Measurements from ENCODE around the gene TSGA10IP.

Gene TSGA10IP

DNA sequence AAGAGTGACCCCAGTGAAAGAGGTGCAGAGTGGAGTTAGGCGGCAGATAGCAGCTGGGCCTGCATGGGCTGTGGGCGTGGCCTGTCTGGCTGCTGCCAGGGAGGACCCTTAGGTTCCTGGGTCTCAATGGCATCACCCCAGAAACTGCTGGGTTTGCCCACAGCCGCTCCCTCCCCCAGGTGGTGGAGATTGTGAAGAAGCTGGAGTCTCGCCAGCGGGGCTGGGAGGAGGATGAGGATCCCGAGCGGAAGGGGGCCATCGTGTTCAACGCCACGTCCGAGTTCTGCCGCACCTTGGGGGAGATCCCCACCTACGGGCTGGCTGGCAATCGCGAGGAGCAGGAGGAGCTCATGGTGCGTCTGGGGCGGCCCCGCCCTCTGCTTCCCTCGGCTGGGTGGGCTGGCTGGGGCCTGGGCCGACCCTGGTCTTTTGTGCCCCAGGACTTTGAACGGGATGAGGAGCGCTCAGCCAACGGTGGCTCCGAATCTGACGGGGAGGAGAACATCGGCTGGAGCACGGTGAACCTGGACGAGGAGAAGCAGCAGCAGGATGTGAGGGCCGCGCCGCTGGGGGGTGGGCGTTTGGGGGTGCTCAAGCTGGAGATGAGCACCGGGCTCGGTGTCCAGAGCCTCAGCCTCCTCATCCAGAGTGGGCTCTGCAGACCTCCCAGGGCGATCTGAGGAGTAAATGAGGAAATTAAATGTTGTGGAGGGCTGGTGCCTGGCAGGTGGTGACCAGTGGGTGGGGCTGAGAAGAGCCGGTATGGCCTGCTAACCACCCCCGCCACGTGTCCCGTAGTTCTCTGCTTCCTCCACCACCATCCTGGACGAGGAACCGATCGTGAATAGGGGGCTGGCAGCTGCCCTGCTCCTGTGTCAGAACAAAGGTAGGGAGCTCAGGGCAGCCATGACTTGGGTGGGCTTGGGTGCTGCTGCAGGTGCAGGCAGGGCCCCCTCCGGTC is 31.2 kb downstream of the TSGA10IP start:
- no peak for DNase-seq (ENCODE audit: low read depth)
- TF ChIP-seq CTCF (conservative IDR thresholded peaks at IDR 0.05; ENCODE audit: low read length) = no peak
- no peak overlapping the region for H3K4me3 ChIP-seq (ENCODE audit: low read length)

- no peak for TF ChIP-seq CTCF (conservative IDR thresholded peaks at IDR 0.05; ENCODE audit: low read length)
- H3K4me3 ChIP-seq (ENCODE audit: low read length) = no peak overlapping the region
- DNase-seq (ENCODE audit: low read depth) = no peak
Observed at GRCh38 chr11:65977621-65978390, 32.5 kb downstream of the TSGA10IP start.

GRCh38 chr11:65978391-65979238 is 33.3 kb downstream of the TSGA10IP start:
- no peak for DNase-seq (ENCODE audit: low read depth)
- no peak overlapping the region for H3K4me3 ChIP-seq (ENCODE audit: low read length)
- no peak for TF ChIP-seq CTCF (conservative IDR thresholded peaks at IDR 0.05; ENCODE audit: low read length)

- no peak for TF ChIP-seq CTCF (conservative IDR thresholded peaks at IDR 0.05; ENCODE audit: low read length)
- DNase-seq (ENCODE audit: low read depth) = no peak
- no peak overlapping the region for H3K4me3 ChIP-seq (ENCODE audit: low read length)
Observed at GRCh38 chr11:65979261-65979759, 34.0 kb downstream of the TSGA10IP start.

- no peak overlapping the region for H3K4me3 ChIP-seq (ENCODE audit: low read length)
- no peak for DNase-seq (ENCODE audit: low read depth)
- no peak for TF ChIP-seq CTCF (conservative IDR thresholded peaks at IDR 0.05; ENCODE audit: low read length)
Observed at GRCh38 chr11:65981101-65981740, 35.9 kb downstream of the TSGA10IP start.
